Adrenal gland (tissue), 12 donors: ENCODE measurements around the gene CRYBG1. TPM values are rescaled to one million over a fixed set of nuclear protein-coding genes. Genes with fewer than 3 reads are reported as not detected.

Experiments used
- DNase-seq, 7 donors: peaks; one replicate each; pipeline ENCODE4 v3.0.0-alpha.2; 2019 to 2020
- H3K27ac ChIP-seq, 5 donors: fragments of 200-600 bp; sonication (generic) in 4 of 5; 1 replicate in 3 of 5; 2 replicates in 2 of 5; pipeline versions ENCODE4 v1.5.1 to v1.8.0; 2016 to 2020; ENCODE audit warnings: mild to moderate bottlenecking in 1 of 5
- H3K27me3 ChIP-seq: fragments of 200-600 bp; 2 replicates; pipeline ENCODE4 v1.8.0; 2021
- H3K36me3 ChIP-seq, 2 donors: fragments of 200-600 bp; replicated peaks in 1 of 2; 1 replicate in 1 of 2; 2 replicates in 1 of 2; pipeline versions ENCODE4 v1.5.1 to v1.8.0; 2018 to 2022
- H3K4me1 ChIP-seq, 2 donors: fragments of 200-600 bp; replicated peaks in 1 of 2; 1 replicate in 1 of 2; 2 replicates in 1 of 2; pipeline versions ENCODE4 v1.5.1 to v1.8.0; 2018 to 2021
- H3K4me3 ChIP-seq, 4 donors: fragments of 200-600 bp; sonication (generic) in 3 of 4; one replicate each; pipeline ENCODE4 v1.5.1; 2016 to 2018
- H3K9me3 ChIP-seq, 3 donors: fragments of 200-600 bp; sonication (generic) in 1 of 3; replicated peaks in 1 of 3; 1 replicate in 2 of 3; 2 replicates in 1 of 3; pipeline versions ENCODE4 v1.5.1 to v1.8.0; 2016 to 2021
- CTCF ChIP-seq, 6 experiments: fragments of 450-650 bp in 4 of 6; fragments of 200-600 bp in 2 of 6; sonication (generic) in 1 of 6; IDR thresholded peaks; 1 replicate in 5 of 6; 2 replicates in 1 of 6; pipeline versions ENCODE4 v1.5.1 to v1.8.0; 2016 to 2021; ENCODE audit warnings: antibody characterized with exemption in 6 of 6, mild to moderate bottlenecking in 2 of 6, moderate library complexity in 1 of 6
- POLR2A ChIP-seq, 2 donors: fragments of 450-650 bp; IDR thresholded peaks; one replicate each; pipeline ENCODE4 v1.6.1; 2017; ENCODE audit warnings: antibody characterized with exemption in 2 of 2, mild to moderate bottlenecking in 2 of 2, moderate library complexity in 1 of 2
- WGBS, 4 donors: extraction: QIAGEN DNeasy Blood & Tissue Kit in 2 of 4; methylation state at CpG; one replicate each; pipeline versions ENCODE4 v1.1.5 to v1.1.7; 2013 to 2017; 5-methylcytosine and 5-hydroxymethylcytosine counted together
- intact Hi-C, 2 donors: fragments of 100-400 bp; cut with DNase I; formaldehyde crosslinking; loops; one replicate each; pipeline versions ENCODE4 v1.14.1 to v1.15.0; 2022 to 2023
- polyA plus RNA-seq, 3 donors: library from polyadenylated mRNA; stranded (reverse); fragments of 200-250 nt in 2 of 3; fragments of 350-450 nt in 1 of 3; fragmentation: Illumina TruSeq in 1 of 3; extraction: RNeasy Lipid Tissue Mini Kit (QIAGEN cat#74804) in 1 of 3; gene quantifications; one replicate each; pipeline ENCODE4 v1.2.3, GENCODE V29; 2013 to 2014
- total RNA-seq, 9 donors: library from RNA; depleted of rRNA in 4 of 9; stranded (reverse); fragments of >200 nt in 4 of 9; fragments of 120-200 nt in 1 of 9; fragmentation: NEBNext Ultra II Directional in 1 of 9; extraction: Animal tissue kit (Norgen Biotek cat#: 25700) in 1 of 9; gene quantifications; one replicate each; pipeline versions ENCODE4 v1.1.0 to v1.2.4, GENCODE V29; 2013 to 2023
- donor health status: healthy with polysubstance abuse.
- donor health status: Bipolar disorder and iron deficiency.
- donor health status: DM: yes; HTN: yes; CAD: no.
- donor health status: DM: no; HTN: no; CAD: no.
- donor health status: DM: no; HTN: no; CAD: no.
- donor health status: DM: yes; HTN: yes; CAD: no.

The CRYBG1 gene
- total and polyA plus RNA-seq, 12 donors = 0.83 to 5.1 (median 2.2) TPM

- 87 to 94% (median 92%) methylated on average over 3 of the region's 3 CpGs for WGBS, 4 donors
- no peak for DNase-seq
Measured at GRCh38 chr6:106431972-106432371, 71.5 kb downstream of the CRYBG1 start.

GRCh38 chr6:106434530-106434929 is 74.0 kb downstream of the CRYBG1 start:
- Histone ChIP-seq H3K27me3 (peaks cover 12% of the 10 kb centered on the region), H3K4me3 (no peak overlapping the region), H3K4me1 (no peaks in the 10 kb centered on the region), H3K9me3 (no peaks in the 10 kb centered on the region), H3K27ac (no peak overlapping the region), H3K36me3 (no peaks in the 10 kb centered on the region)
- intact Hi-C loops = no loop called here
- TF ChIP-seq CTCF (IDR thresholded peaks at IDR 0.05) (no peak), POLR2A (IDR thresholded peaks at IDR 0.05) (no peak)
- no peak for DNase-seq

More at GRCh38 chr6:106431972-106432371, 71.5 kb downstream of the CRYBG1 start:
- intact Hi-C loops = no loop called here
- H3K4me1 ChIP-seq = no peaks in the 10 kb centered on the region
- no peaks in the 10 kb centered on the region for H3K27me3 ChIP-seq
- no peaks in the 10 kb centered on the region for H3K36me3 ChIP-seq
- TF ChIP-seq POLR2A (IDR thresholded peaks at IDR 0.05) = no peak
- no peak for TF ChIP-seq CTCF (IDR thresholded peaks at IDR 0.05)
- no peak overlapping the region for H3K27ac ChIP-seq
- no peaks in the 10 kb centered on the region for H3K9me3 ChIP-seq
- H3K4me3 ChIP-seq = no peak overlapping the region

GRCh38 chr6:106439459-106439858 is 78.9 kb downstream of the CRYBG1 start:
- TF ChIP-seq CTCF (IDR thresholded peaks at IDR 0.05) = no peak
- TF ChIP-seq POLR2A (IDR thresholded peaks at IDR 0.05) = no peak
- Histone ChIP-seq H3K36me3 (no peaks in the 10 kb centered on the region), H3K9me3 (no peaks in the 10 kb centered on the region), H3K27ac (no peak overlapping the region), H3K4me3 (no peak overlapping the region), H3K4me1 (no peaks in the 10 kb centered on the region), H3K27me3 (peaks cover 17% of the 10 kb centered on the region)
- 67 to 80% (median 74%) methylated on average over 2 of the region's 2 CpGs for WGBS, 4 donors
- intact Hi-C loops = no loop called here
- no peak for DNase-seq

GRCh38 chr6:106440546-106440945 is 80.0 kb downstream of the CRYBG1 start:
- 52 to 73% (median 60%) methylated on average over 2 of the region's 2 CpGs for WGBS, 4 donors
- Histone ChIP-seq H3K27ac (no peak overlapping the region), H3K9me3 (no peaks in the 10 kb centered on the region), H3K4me3 (no peak overlapping the region), H3K36me3 (no peaks in the 10 kb centered on the region), H3K4me1 (no peaks in the 10 kb centered on the region), H3K27me3 (peaks cover 17% of the 10 kb centered on the region)
- intact Hi-C loops = loop anchor here (5.0 to 10.0 kb wide), 3 partner anchors 106 to 554 kb away; no protein-coding TSS in a partner anchor
- TF ChIP-seq POLR2A (IDR thresholded peaks at IDR 0.05) (no peak), CTCF (IDR thresholded peaks at IDR 0.05) (no peak)
- no peak for DNase-seq
